Panc1 (cell line): ENCODE results near the gene DEAF1. TPM values are rescaled to one million over a fixed set of nuclear protein-coding genes. Genes with fewer than 3 reads are reported as not detected.
A peak's percentile ranks its signal among the peaks of the same experiment; 100 is the strongest.

ENCODE experiments used
- ATAC-seq: fragments of 200-7000 bp; cut with Tn5 transposase; 2 replicates; pipeline ENCODE4 v1.9.1; 2020; ENCODE audit warnings: mild to moderate bottlenecking, moderate library complexity
- BruUV-seq: library from RNA; stranded (reverse); fragments of 400-500 nt; replicated peaks from 2 replicates; lab custom pipeline; 2021; lab: Mats Ljungman, UMichigan
- CTCF ChIA-PET: fragments of 300-600 bp; sonication (Branson Sonifier 250); formaldehyde crosslinking; loops from one replicate; lab custom pipeline; 2022; ENCODE audit warnings: antibody characterized with exemption; lab: Charles Lee
- POLR2A ChIA-PET: fragments of 300-600 bp; sonication (Branson Sonifier 250); formaldehyde crosslinking; loops from one replicate; lab custom pipeline; 2022; ENCODE audit warnings: antibody characterized with exemption; lab: Charles Lee
- DNase-seq: peaks from one replicate; pipeline ENCODE4 v3.0.0-alpha.2; 2010; ENCODE audit warnings: low read depth, low spot score
- H3K27ac ChIP-seq: 2 replicates; pipeline ENCODE4 v1.5.1; 2011; ENCODE audit warnings: mild to moderate bottlenecking, low read length, inconsistent platforms
- H3K27me3 ChIP-seq: fragments of 200-500 bp; sonication (Bioruptor generic); 2 replicates; pipeline ENCODE4 v1.6.0; 2014; ENCODE audit warnings: low read length, inconsistent platforms; ENCODE audit not compliant: control insufficient read depth, insufficient read depth
- H3K36me3 ChIP-seq: fragments of 200-500 bp; sonication (Bioruptor generic); 2 replicates; pipeline ENCODE4 v1.5.1; 2014; ENCODE audit warnings: inconsistent platforms, mild to moderate bottlenecking, low read length, moderate library complexity; ENCODE audit not compliant: control insufficient read depth, insufficient read depth
- H3K4me1 ChIP-seq: 2 replicates; pipeline ENCODE4 v1.5.1; 2011; ENCODE audit warnings: inconsistent platforms, mild to moderate bottlenecking, low read length, moderate library complexity; ENCODE audit not compliant: control insufficient read depth, insufficient read depth
- H3K4me3 ChIP-seq, 2 experiments: 2 replicates each; pipeline ENCODE4 v1.5.1; 2011 to 2012; ENCODE audit warnings: low read depth in 2 of 2, low read length in 2 of 2, mild to moderate bottlenecking in 2 of 2, inconsistent platforms in 1 of 2, moderate library complexity in 1 of 2
- H3K9me3 ChIP-seq: fragments of 200-500 bp; sonication (Bioruptor generic); 2 replicates; pipeline ENCODE4 v1.5.1; 2014; ENCODE audit warnings: low read depth, mild to moderate bottlenecking, inconsistent platforms, low read length, moderate library complexity; ENCODE audit not compliant: control insufficient read depth, insufficient read depth
- POLR2AphosphoS5 ChIP-seq: IDR thresholded peaks from 2 replicates; pipeline ENCODE4 v1.6.1; 2012; ENCODE audit warnings: mild to moderate bottlenecking, low read depth, low read length, moderate library complexity
- SIN3A ChIP-seq: IDR thresholded peaks from 2 replicates; pipeline ENCODE4 v1.6.1; 2012; ENCODE audit warnings: low read depth, mild to moderate bottlenecking, low read length, moderate library complexity, borderline replicate concordance; ENCODE audit not compliant: insufficient read depth
- TCF7L2 ChIP-seq: IDR thresholded peaks from 2 replicates; pipeline ENCODE4 v1.6.1; 2011; ENCODE audit warnings: mild to moderate bottlenecking, low read depth, low read length, inconsistent platforms
- in situ Hi-C: cut with HindIII; loops from 2 replicates; pipeline ENCODE4 v1.10.0; 2016; ENCODE audit warnings: low sequenced_read_pairs, low pct_unique_long_range_greater_than_20kb
- intact Hi-C: fragments of 100-400 bp; cut with micrococcal nuclease; formaldehyde crosslinking; loops from one replicate; pipeline ENCODE4 v1.10.0; 2022; ENCODE audit not compliant: unreplicated experiment
- total RNA-seq: library from RNA; stranded (reverse); gene quantifications from one replicate; pipeline ENCODE4 v1.2.1, GENCODE V29; 2021; ENCODE audit not compliant: unreplicated experiment
- TF ChIP-seq, protein P1 (sequence below), 2 experiments: IDR thresholded peaks; 2 replicates each; pipeline ENCODE4 v1.6.1; 2011 to 2012; ENCODE audit warnings: low read depth in 2 of 2, control low read depth in 1 of 2, low read length in 1 of 2, mild to moderate bottlenecking in 1 of 2, moderate library complexity in 1 of 2; ENCODE audit not compliant: insufficient read depth in 1 of 2
- TF ChIP-seq, protein P2 (sequence below): fragments of 450-650 bp; IDR thresholded peaks from 2 replicates; pipeline ENCODE4 v1.5.1; 2017; ENCODE audit warnings: mild to moderate bottlenecking

DEAF1 gene
- total RNA-seq, 1 experiment from 2014 or later: 105 TPM

DNA sequence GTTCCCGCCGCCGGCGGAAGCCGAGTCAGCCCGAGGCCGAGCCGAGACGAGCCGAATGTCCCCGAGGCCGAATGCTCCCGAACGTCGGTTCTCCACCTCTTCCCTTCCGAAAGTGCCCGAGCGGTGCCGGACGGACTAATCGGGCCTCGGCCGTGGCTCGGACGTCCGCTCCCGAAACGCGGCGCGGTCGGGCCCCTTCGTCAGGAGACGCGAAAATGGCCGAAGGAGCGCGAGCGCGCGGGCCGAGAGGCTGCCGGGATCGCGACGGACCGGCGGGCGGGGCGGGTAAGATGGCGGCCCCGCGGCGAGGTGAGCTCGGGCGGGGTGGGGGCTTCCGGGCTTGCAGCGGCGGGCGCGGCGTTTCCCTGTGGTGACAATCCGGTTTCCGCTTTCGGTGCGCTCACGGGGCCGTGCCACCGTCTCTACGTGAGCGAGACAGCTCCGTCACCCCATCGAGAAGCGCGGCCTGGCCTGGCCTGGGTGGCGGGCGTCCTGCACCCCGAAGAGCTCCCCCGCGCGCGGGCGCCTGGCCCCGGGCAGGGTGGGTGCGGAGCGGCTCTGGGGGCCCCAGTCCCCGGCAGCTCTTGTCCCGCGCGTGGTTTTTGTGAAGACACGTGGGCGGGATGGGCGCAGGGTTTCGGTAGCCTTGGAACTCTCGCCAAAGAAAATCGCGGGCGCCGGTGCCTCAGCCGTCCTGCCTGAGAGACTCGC is 671 bp upstream of the DEAF1 start, which contains the start of gene TMEM80:
Gene TMEM80 (plus strand): TSS at position 279 of the 711 bp plus-strand sequence. CDS start 12 bp downstream, at position 291.
- Histone ChIP-seq H3K27ac (peak within 1 kb of the TSS; percentile 96), H3K36me3 (no peaks in the 10 kb centered on the region), H3K27me3 (no peaks in the 10 kb centered on the region), H3K9me3 (no peaks in the 10 kb centered on the region), H3K4me1 (peaks cover 55% of the 10 kb centered on the region), H3K4me3 (peak within 1 kb of the TSS; percentile 75 to 78)
- peak; percentile 88 for DNase-seq
- ChIA-PET POLR2A (interaction anchor here (0.5 to 1.1 kb wide), 9 partner anchors 9 to 247 kb away, joined by 3 to 11 read pairs (median 4); partner anchors contain the start of gene IRF7), CTCF (interaction anchor here (0.6 to 2.1 kb wide), 6 partner anchors 9 to 136 kb away, joined by 4 to 12 read pairs (median 8); no protein-coding TSS in a partner anchor)
- TF ChIP-seq, protein P1, sequence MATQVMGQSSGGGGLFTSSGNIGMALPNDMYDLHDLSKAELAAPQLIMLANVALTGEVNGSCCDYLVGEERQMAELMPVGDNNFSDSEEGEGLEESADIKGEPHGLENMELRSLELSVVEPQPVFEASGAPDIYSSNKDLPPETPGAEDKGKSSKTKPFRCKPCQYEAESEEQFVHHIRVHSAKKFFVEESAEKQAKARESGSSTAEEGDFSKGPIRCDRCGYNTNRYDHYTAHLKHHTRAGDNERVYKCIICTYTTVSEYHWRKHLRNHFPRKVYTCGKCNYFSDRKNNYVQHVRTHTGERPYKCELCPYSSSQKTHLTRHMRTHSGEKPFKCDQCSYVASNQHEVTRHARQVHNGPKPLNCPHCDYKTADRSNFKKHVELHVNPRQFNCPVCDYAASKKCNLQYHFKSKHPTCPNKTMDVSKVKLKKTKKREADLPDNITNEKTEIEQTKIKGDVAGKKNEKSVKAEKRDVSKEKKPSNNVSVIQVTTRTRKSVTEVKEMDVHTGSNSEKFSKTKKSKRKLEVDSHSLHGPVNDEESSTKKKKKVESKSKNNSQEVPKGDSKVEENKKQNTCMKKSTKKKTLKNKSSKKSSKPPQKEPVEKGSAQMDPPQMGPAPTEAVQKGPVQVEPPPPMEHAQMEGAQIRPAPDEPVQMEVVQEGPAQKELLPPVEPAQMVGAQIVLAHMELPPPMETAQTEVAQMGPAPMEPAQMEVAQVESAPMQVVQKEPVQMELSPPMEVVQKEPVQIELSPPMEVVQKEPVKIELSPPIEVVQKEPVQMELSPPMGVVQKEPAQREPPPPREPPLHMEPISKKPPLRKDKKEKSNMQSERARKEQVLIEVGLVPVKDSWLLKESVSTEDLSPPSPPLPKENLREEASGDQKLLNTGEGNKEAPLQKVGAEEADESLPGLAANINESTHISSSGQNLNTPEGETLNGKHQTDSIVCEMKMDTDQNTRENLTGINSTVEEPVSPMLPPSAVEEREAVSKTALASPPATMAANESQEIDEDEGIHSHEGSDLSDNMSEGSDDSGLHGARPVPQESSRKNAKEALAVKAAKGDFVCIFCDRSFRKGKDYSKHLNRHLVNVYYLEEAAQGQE (IDR thresholded peaks at IDR 0.05; ENCODE audit: insufficient read depth in 1 of 2, low read depth in 2 of 2, low read length in 1 of 2): no peak
- TF ChIP-seq POLR2AphosphoS5 (peak; percentile 77; the same call in 1 of the 2 replicates), TCF7L2 (no peak), SIN3A (peak; percentile 30; the same call in 1 of the 2 replicates)
- TF ChIP-seq, protein P2, sequence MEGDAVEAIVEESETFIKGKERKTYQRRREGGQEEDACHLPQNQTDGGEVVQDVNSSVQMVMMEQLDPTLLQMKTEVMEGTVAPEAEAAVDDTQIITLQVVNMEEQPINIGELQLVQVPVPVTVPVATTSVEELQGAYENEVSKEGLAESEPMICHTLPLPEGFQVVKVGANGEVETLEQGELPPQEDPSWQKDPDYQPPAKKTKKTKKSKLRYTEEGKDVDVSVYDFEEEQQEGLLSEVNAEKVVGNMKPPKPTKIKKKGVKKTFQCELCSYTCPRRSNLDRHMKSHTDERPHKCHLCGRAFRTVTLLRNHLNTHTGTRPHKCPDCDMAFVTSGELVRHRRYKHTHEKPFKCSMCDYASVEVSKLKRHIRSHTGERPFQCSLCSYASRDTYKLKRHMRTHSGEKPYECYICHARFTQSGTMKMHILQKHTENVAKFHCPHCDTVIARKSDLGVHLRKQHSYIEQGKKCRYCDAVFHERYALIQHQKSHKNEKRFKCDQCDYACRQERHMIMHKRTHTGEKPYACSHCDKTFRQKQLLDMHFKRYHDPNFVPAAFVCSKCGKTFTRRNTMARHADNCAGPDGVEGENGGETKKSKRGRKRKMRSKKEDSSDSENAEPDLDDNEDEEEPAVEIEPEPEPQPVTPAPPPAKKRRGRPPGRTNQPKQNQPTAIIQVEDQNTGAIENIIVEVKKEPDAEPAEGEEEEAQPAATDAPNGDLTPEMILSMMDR: no peak
- peak; percentile 86 for ATAC-seq
- BruUV-seq: TSS peak; percentile 80
- intact Hi-C loops (loop anchor here (1.0 to 2.0 kb wide), 2 partner anchors 28 to 69 kb away; no protein-coding TSS in a partner anchor), in situ Hi-C loops (no loop called here)

DNA sequence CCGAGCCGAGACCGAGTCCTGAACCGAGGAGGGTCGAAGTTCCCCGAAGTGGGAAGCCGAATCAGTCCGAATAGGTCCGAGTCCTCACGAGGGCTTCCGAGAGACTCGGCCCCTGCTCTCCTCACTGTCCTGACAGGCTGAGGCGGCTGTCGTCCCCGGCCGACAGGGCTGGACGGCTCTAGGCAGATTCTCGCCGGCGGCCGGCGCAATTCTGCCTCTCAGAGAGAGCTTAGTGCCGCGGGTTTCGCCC is 191 bp upstream of the DEAF1 start:
- in situ Hi-C loops: no loop called here
- peak overlapping the region; percentile 96 for H3K27ac ChIP-seq

More for the DNA sequence above, 191 bp upstream of the DEAF1 start:
- DNase-seq (no peak), ATAC-seq (no peak)
- intact Hi-C loops: no loop called here
- Histone ChIP-seq H3K36me3 (no peaks in the 10 kb centered on the region), H3K9me3 (no peaks in the 10 kb centered on the region), H3K27me3 (no peaks in the 10 kb centered on the region), H3K4me1 (peaks cover 55% of the 10 kb centered on the region), H3K4me3 (peak overlapping the region; percentile 75 to 78)
- ChIA-PET POLR2A (interaction anchor here (0.5 to 1.1 kb wide), 8 partner anchors 8 to 246 kb away, joined by 3 to 11 read pairs (median 4); no protein-coding TSS in a partner anchor), CTCF (interaction anchor here (0.6 to 2.1 kb wide), 4 partner anchors 31 to 135 kb away, joined by 4 to 12 read pairs (median 8); no protein-coding TSS in a partner anchor)
- no TSS peak for BruUV-seq
- no peak for TF ChIP-seq SIN3A
- no peak for TF ChIP-seq TCF7L2
- TF ChIP-seq, protein P2: no peak
- TF ChIP-seq, protein P1 (IDR thresholded peaks at IDR 0.05; ENCODE audit: insufficient read depth in 1 of 2, low read depth in 2 of 2, low read length in 1 of 2): no peak
- TF ChIP-seq POLR2AphosphoS5: no peak
